ENCODE measurements around the gene NTM.

DNA sequence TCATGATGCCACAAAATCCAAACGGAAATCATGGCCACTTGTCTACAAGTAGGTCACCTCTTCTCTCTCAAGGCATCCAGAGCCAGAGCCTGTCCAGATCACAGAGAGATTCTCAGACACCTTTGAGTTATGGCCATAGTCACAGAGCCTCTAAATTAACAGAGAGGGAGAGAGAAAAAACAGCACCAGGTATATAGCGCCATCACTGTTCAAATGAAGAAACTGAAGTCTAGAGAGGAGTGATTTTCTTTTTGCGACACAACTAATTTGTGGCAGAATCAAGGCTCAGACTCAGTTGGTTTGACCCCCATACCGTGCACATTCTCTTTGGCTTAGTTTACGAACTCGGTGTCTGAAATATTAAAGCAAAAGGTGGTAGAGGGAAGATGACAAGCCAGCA is 512.9 kb downstream of the NTM start:
- TF ChIP-seq, protein P1, sequence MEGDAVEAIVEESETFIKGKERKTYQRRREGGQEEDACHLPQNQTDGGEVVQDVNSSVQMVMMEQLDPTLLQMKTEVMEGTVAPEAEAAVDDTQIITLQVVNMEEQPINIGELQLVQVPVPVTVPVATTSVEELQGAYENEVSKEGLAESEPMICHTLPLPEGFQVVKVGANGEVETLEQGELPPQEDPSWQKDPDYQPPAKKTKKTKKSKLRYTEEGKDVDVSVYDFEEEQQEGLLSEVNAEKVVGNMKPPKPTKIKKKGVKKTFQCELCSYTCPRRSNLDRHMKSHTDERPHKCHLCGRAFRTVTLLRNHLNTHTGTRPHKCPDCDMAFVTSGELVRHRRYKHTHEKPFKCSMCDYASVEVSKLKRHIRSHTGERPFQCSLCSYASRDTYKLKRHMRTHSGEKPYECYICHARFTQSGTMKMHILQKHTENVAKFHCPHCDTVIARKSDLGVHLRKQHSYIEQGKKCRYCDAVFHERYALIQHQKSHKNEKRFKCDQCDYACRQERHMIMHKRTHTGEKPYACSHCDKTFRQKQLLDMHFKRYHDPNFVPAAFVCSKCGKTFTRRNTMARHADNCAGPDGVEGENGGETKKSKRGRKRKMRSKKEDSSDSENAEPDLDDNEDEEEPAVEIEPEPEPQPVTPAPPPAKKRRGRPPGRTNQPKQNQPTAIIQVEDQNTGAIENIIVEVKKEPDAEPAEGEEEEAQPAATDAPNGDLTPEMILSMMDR (conservative IDR thresholded peaks at IDR 0.05 in 1 of 2, IDR thresholded peaks at IDR 0.05 in 1 of 2; ENCODE audit: low read depth in 1 of 2, low read length in 2 of 2): no peak
- no peak for TF ChIP-seq EZH2 (IDR thresholded peaks at IDR 0.05; ENCODE audit: low read length, missing control alignments)
